Activated T-cell treated with anti-CD3 and anti-CD28 coated beads, Interleukin-2, amount 50 U/mL, for 72 hours (primary cell): ENCODE measurements around the gene SMG7. TPM values are rescaled to one million over a fixed set of nuclear protein-coding genes. Genes with fewer than 3 reads are reported as not detected.

Experiments used
- ATAC-seq, 2 donors: fragments of 150-1000 bp; cut with Tn5 transposase; replicated peaks in 1 of 2; 2 replicates each; pipeline ENCODE4 v1.10.0; 2021; ENCODE audit warnings: moderate library complexity in 2 of 2, mild to moderate bottlenecking in 1 of 2
- DNase-seq, 2 donors: peaks; one replicate each; pipeline ENCODE4 v3.0.0; 2021 to 2022; ENCODE audit warnings: mixed read lengths in 1 of 2
- H3K27ac Mint-ChIP-seq: one replicate; pipeline ENCODE4 v1.8.0; 2022; ENCODE audit warnings: mild to moderate bottlenecking, moderate library complexity, mixed read lengths
- H3K27me3 Mint-ChIP-seq: one replicate; pipeline ENCODE4 v1.8.0; 2022; ENCODE audit warnings: low read depth, mixed read lengths
- H3K36me3 Mint-ChIP-seq, 2 donors: one replicate each; pipeline ENCODE4 v1.8.0; 2022; ENCODE audit warnings: mixed read lengths in 2 of 2, mild to moderate bottlenecking in 1 of 2; ENCODE audit not compliant: insufficient read depth in 2 of 2
- H3K4me1 Mint-ChIP-seq: one replicate; pipeline ENCODE4 v1.8.0; 2022; ENCODE audit warnings: low read depth, mixed read lengths
- H3K4me3 Mint-ChIP-seq, 2 donors: one replicate each; pipeline ENCODE4 v1.8.0; 2022; ENCODE audit warnings: mild to moderate bottlenecking in 2 of 2, mixed read lengths in 2 of 2, moderate library complexity in 2 of 2
- H3K9me3 Mint-ChIP-seq, 2 donors: one replicate each; pipeline ENCODE4 v1.8.0; 2022; ENCODE audit warnings: mixed read lengths in 2 of 2
- total RNA-seq, 2 donors: library from RNA; stranded (reverse); gene quantifications; one replicate each; pipeline ENCODE4 v1.2.3, GENCODE V29; 2022

Gene SMG7
- total RNA-seq, 2 donors from 2014 or later = 57.9 to 69.8 TPM

- no peaks in the 10 kb centered on the region for H3K9me3 Mint-ChIP-seq
- peaks cover 0 to 7% of the 10 kb centered on the region in 2 donors for H3K36me3 Mint-ChIP-seq
Measured at GRCh38 chr1:183566026-183566425, 93.7 kb downstream of the SMG7 start.

GRCh38 chr1:183567584-183567983 lies 95.3 kb downstream of the SMG7 start:
- DNase-seq (peak; percentile 27 to 36), ATAC-seq (peak; percentile 49 to 53)
- peaks cover 31% of the 10 kb centered on the region for H3K4me1 Mint-ChIP-seq
- H3K27me3 Mint-ChIP-seq = no peaks in the 10 kb centered on the region
- peaks cover 0 to 10% of the 10 kb centered on the region in 2 donors for H3K36me3 Mint-ChIP-seq
- no peaks in the 10 kb centered on the region for H3K9me3 Mint-ChIP-seq
- H3K4me3 Mint-ChIP-seq = peak overlapping the region in 1 of 2 donors; percentile 10
- H3K27ac Mint-ChIP-seq = peak overlapping the region; percentile 54

More at GRCh38 chr1:183566026-183566425, 93.7 kb downstream of the SMG7 start:
- ATAC-seq (no peak), DNase-seq (no peak)
- Mint-ChIP-seq H3K27ac (no peak overlapping the region), H3K4me3 (no peak overlapping the region), H3K4me1 (peaks cover 31% of the 10 kb centered on the region), H3K27me3 (no peaks in the 10 kb centered on the region)

- Mint-ChIP-seq H3K27ac (peak overlapping the region; percentile 64), H3K4me3 (peak overlapping the region; percentile 44 to 66), H3K4me1 (peaks cover 31% of the 10 kb centered on the region), H3K27me3 (no peaks in the 10 kb centered on the region), H3K36me3 (peaks cover 0 to 12% of the 10 kb centered on the region in 2 donors), H3K9me3 (no peaks in the 10 kb centered on the region)
- ATAC-seq = peak; percentile 16
- DNase-seq = peak in 1 of 2 donors; percentile 13
Measured at GRCh38 chr1:183568176-183569021, 96.1 kb downstream of the SMG7 start.

- H3K9me3 Mint-ChIP-seq = no peaks in the 10 kb centered on the region
- H3K27ac Mint-ChIP-seq = peak overlapping the region; percentile 2
- peak; percentile 35 to 39 for DNase-seq
- peak; percentile 73 to 82 for ATAC-seq
- H3K27me3 Mint-ChIP-seq = no peaks in the 10 kb centered on the region
- H3K4me3 Mint-ChIP-seq = peak overlapping the region; percentile 44 to 66
- peaks cover 0 to 12% of the 10 kb centered on the region in 2 donors for H3K36me3 Mint-ChIP-seq
- H3K4me1 Mint-ChIP-seq = peaks cover 31% of the 10 kb centered on the region
Measured at GRCh38 chr1:183569141-183569540, 96.8 kb downstream of the SMG7 start.

- no peak for ATAC-seq
- no peak overlapping the region for H3K4me3 Mint-ChIP-seq
- no peaks in the 10 kb centered on the region for H3K9me3 Mint-ChIP-seq
- H3K36me3 Mint-ChIP-seq = peaks cover 0 to 12% of the 10 kb centered on the region in 2 donors
- no peaks in the 10 kb centered on the region for H3K27me3 Mint-ChIP-seq
- DNase-seq = no peak
- peaks cover 31% of the 10 kb centered on the region for H3K4me1 Mint-ChIP-seq
- H3K27ac Mint-ChIP-seq = no peak overlapping the region
Measured at GRCh38 chr1:183569801-183570200, 97.5 kb downstream of the SMG7 start.

GRCh38 chr1:183570451-183570850 lies 98.2 kb downstream of the SMG7 start:
- H3K27ac Mint-ChIP-seq = no peak overlapping the region

GRCh38 chr1:183571678-183572268 lies 99.5 kb downstream of the SMG7 start:
- ATAC-seq = no peak
- H3K27ac Mint-ChIP-seq = no peak overlapping the region

More at GRCh38 chr1:183570451-183570850, 98.2 kb downstream of the SMG7 start:
- Mint-ChIP-seq H3K36me3 (peaks cover 0 to 12% of the 10 kb centered on the region in 2 donors), H3K27me3 (no peaks in the 10 kb centered on the region), H3K9me3 (no peaks in the 10 kb centered on the region), H3K4me1 (peaks cover 31% of the 10 kb centered on the region), H3K4me3 (no peak overlapping the region)
- DNase-seq = no peak
- ATAC-seq = no peak

GRCh38 chr1:183572721-183573120 lies 100.4 kb downstream of the SMG7 start:
- H3K27ac Mint-ChIP-seq = no peak overlapping the region
- no peaks in the 10 kb centered on the region for H3K9me3 Mint-ChIP-seq
- peaks cover 24% of the 10 kb centered on the region for H3K4me1 Mint-ChIP-seq
- no peaks in the 10 kb centered on the region for H3K27me3 Mint-ChIP-seq
- no peak overlapping the region for H3K4me3 Mint-ChIP-seq
- H3K36me3 Mint-ChIP-seq = peaks cover 0 to 12% of the 10 kb centered on the region in 2 donors
- DNase-seq = no peak
- ATAC-seq = no peak

More at GRCh38 chr1:183571678-183572268, 99.5 kb downstream of the SMG7 start:
- Mint-ChIP-seq H3K27me3 (no peaks in the 10 kb centered on the region), H3K4me3 (no peak overlapping the region), H3K36me3 (peaks cover 0 to 12% of the 10 kb centered on the region in 2 donors), H3K4me1 (peaks cover 31% of the 10 kb centered on the region), H3K9me3 (no peaks in the 10 kb centered on the region)
- DNase-seq = no peak

GRCh38 chr1:183575606-183576005 lies 103.3 kb downstream of the SMG7 start:
- no peaks in the 10 kb centered on the region for H3K27me3 Mint-ChIP-seq
- no peak for ATAC-seq
- DNase-seq = no peak
- no peak overlapping the region for H3K27ac Mint-ChIP-seq
- no peaks in the 10 kb centered on the region for H3K9me3 Mint-ChIP-seq
- peaks cover 13% of the 10 kb centered on the region for H3K4me1 Mint-ChIP-seq
- peaks cover 0 to 6% of the 10 kb centered on the region in 2 donors for H3K36me3 Mint-ChIP-seq
- H3K4me3 Mint-ChIP-seq = no peak overlapping the region

- Mint-ChIP-seq H3K4me3 (no peak overlapping the region), H3K4me1 (peaks cover 17% of the 10 kb centered on the region), H3K27ac (no peak overlapping the region), H3K9me3 (no peaks in the 10 kb centered on the region), H3K27me3 (no peaks in the 10 kb centered on the region), H3K36me3 (peaks cover 0 to 4% of the 10 kb centered on the region in 2 donors)
- ATAC-seq (no peak), DNase-seq (no peak)
Measured at GRCh38 chr1:183576537-183576936, 104.2 kb downstream of the SMG7 start.

GRCh38 chr1:183577897-183578465 lies 105.7 kb downstream of the SMG7 start:
- no peak overlapping the region for H3K4me3 Mint-ChIP-seq
- no peak for DNase-seq
- H3K27ac Mint-ChIP-seq = no peak overlapping the region
- no peak for ATAC-seq
- peaks cover 17% of the 10 kb centered on the region for H3K4me1 Mint-ChIP-seq
- no peaks in the 10 kb centered on the region for H3K36me3 Mint-ChIP-seq
- H3K9me3 Mint-ChIP-seq = no peaks in the 10 kb centered on the region
- H3K27me3 Mint-ChIP-seq = no peaks in the 10 kb centered on the region

- H3K27ac Mint-ChIP-seq = no peak overlapping the region
- no peak for ATAC-seq
- H3K4me1 Mint-ChIP-seq = peaks cover 17% of the 10 kb centered on the region
- H3K9me3 Mint-ChIP-seq = no peaks in the 10 kb centered on the region
- no peak overlapping the region for H3K4me3 Mint-ChIP-seq
- DNase-seq = no peak
- H3K36me3 Mint-ChIP-seq = no peaks in the 10 kb centered on the region
- no peaks in the 10 kb centered on the region for H3K27me3 Mint-ChIP-seq
Measured at GRCh38 chr1:183578856-183579255, 106.6 kb downstream of the SMG7 start.

- no peak overlapping the region for H3K27ac Mint-ChIP-seq
Measured at GRCh38 chr1:183580281-183580682, 108.0 kb downstream of the SMG7 start.

More at GRCh38 chr1:183580281-183580682, 108.0 kb downstream of the SMG7 start:
- no peaks in the 10 kb centered on the region for H3K36me3 Mint-ChIP-seq
- peak overlapping the region; percentile 41 to 59 for H3K4me3 Mint-ChIP-seq
- no peaks in the 10 kb centered on the region for H3K9me3 Mint-ChIP-seq
- ATAC-seq (peak in 1 of 2 donors; percentile 53), DNase-seq (no peak)
- H3K27me3 Mint-ChIP-seq = no peaks in the 10 kb centered on the region
- H3K4me1 Mint-ChIP-seq = peaks cover 21% of the 10 kb centered on the region
